Measurements from ENCODE around the gene SLC12A4.

Gene SLC12A4

DNA sequence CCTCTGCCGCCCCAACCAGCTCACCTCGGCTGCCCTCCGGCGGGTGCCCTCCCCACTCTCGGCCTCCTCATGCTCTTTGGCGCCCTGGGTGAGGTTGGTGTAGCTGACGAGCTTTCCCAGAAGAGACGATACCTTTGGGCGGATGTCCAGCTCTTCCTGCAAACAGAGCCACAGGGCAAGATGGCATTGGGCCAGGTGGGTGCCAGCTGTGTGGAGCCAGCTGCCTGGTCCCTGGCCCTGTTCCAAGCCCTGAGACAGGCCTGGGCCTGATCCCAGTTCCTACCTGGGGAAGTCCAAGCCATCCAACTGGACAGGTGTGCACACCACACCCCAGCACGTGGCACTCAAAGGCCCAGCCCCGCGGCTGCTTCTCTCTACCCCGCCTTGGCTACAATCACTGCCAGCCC, 6.9 kb downstream of the SLC12A4 start:
- TF ChIP-seq CTCF (IDR thresholded peaks at IDR 0.05) = no peak

DNA sequence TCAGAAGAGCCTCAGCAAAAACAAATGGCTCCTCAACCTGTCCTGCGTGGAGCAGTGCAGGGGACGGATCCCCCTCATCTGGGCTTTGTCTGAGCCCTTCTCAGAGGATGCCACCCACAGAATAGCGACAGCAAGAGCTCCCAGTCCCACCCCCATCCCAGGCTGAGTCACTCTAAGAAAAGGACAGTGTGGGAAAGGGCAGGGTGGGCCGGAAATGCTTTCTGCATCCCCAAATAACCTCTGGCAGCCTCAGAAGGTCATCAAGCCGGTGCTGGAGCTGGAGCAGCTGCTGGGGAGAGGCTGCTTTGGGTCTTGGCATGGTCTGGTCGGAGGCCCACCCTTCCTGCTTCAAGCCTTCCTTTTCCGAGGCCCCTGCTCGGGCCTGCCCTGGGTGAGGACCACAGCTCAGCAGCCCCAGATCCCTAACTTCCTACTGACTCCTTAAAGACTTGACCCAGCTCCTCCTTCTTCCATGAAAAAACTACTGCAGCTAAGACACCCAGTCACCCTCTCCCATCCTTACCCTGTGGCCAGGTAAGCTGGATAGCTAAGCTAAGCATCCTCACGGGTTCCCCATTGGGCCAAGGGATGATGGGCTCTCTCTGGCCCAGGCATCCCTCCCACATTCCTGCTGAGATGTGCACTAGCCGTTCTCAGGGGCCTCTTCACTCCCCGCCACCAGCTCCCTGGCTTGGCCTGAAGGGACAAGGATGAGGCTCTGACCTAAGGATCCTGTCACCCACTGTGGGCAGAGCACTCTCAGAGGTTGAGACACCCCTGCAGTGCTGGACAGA, 8.7 kb downstream of the SLC12A4 start:
- no peak for TF ChIP-seq CTCF (IDR thresholded peaks at IDR 0.05)

- no peak for TF ChIP-seq CTCF (IDR thresholded peaks at IDR 0.05)
Measured at GRCh38 chr16:67957622-67958021, 10.8 kb downstream of the SLC12A4 start.

DNA sequence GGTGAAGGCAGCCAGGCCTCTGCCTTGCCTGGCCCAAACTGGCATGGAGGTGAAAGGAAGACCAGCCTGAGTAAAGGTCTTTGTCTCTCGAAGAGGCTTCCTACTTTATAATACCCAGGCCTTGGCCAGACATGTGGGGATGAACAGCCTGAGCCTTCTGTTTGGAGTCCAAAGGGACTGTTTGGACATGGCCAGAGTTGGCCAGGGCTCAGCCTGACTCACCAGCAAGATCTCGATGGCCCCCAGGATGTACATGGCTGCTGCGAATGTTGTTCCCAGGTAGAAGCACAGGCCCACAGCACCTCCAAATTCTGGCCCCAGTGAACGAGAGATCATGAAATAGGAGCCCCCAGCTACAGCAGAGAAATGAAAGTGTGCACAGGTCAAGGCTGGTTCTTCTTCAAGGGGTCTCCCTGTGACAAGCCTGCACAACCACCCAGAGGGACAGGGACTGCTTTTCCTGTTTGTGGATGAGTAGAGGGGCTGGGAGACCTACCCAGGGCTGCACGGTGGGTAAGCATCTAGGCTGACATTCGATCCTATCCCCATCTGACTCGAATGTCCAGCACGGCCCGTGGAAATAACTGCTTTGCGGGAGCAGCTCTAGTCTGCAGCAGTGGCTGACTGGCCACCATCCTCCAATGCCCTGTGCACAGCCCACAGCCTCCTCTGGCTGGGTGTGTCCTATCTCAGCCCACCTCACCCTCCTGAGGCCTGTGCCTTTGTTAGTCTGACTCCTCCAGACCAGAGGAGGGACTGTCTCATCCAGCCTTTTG, 13.8 kb downstream of the SLC12A4 start:
- TF ChIP-seq CTCF (IDR thresholded peaks at IDR 0.05) = no peak

- no peak for TF ChIP-seq CTCF (IDR thresholded peaks at IDR 0.05)
Measured at GRCh38 chr16:67953641-67954375, 14.6 kb downstream of the SLC12A4 start.

GRCh38 chr16:67951485-67951884, 17.0 kb downstream of the SLC12A4 start:
- TF ChIP-seq CTCF (IDR thresholded peaks at IDR 0.05) = no peak

- no peak for TF ChIP-seq CTCF (IDR thresholded peaks at IDR 0.05)
Measured at GRCh38 chr16:67950335-67950843, 18.0 kb downstream of the SLC12A4 start.
